Kidney epithelial cell (primary cell): ENCODE measurements around the gene CCDC9. TPM values are rescaled to one million over a fixed set of nuclear protein-coding genes. Genes with fewer than 3 reads are reported as not detected.

Experiments used
- DNase-seq: peaks from one replicate; pipeline ENCODE4 v3.0.0-alpha.2; 2010; ENCODE audit warnings: low read depth
- H3K27me3 ChIP-seq: 2 replicates; pipeline ENCODE4 v1.6.0; 2011; ENCODE audit warnings: low read length; ENCODE audit not compliant: control insufficient read depth, insufficient read depth
- H3K36me3 ChIP-seq: 2 replicates; pipeline ENCODE4 v1.5.1; 2011; ENCODE audit warnings: low read length; ENCODE audit not compliant: control insufficient read depth, insufficient read depth
- H3K4me3 ChIP-seq: 2 replicates; pipeline ENCODE4 v1.5.1; 2011; ENCODE audit warnings: low read depth, mild to moderate bottlenecking, control low read depth, low read length
- CTCF ChIP-seq: IDR thresholded peaks from 2 replicates; pipeline ENCODE4 v1.5.1; 2011; ENCODE audit warnings: mild to moderate bottlenecking, moderate library complexity, low read length, control low read depth, inconsistent platforms; ENCODE audit not compliant: insufficient read depth, poor library complexity, severe bottlenecking
- total RNA-seq: library from RNA; depleted of rRNA; stranded (reverse); fragments of >200 nt; gene quantifications from 2 replicates; pipeline ENCODE4 v1.2.3, GENCODE V29; 2015

CCDC9 gene
- total RNA-seq, 1 donor from 2014 or later: 13.8 TPM

- Histone ChIP-seq H3K4me3 (no peak overlapping the region), H3K36me3 (no peaks in the 10 kb centered on the region)
- no peak for TF ChIP-seq CTCF
These were observed 15.8 kb upstream of the CCDC9 start for GRCh38 chr19:47240556-47240955.

DNA sequence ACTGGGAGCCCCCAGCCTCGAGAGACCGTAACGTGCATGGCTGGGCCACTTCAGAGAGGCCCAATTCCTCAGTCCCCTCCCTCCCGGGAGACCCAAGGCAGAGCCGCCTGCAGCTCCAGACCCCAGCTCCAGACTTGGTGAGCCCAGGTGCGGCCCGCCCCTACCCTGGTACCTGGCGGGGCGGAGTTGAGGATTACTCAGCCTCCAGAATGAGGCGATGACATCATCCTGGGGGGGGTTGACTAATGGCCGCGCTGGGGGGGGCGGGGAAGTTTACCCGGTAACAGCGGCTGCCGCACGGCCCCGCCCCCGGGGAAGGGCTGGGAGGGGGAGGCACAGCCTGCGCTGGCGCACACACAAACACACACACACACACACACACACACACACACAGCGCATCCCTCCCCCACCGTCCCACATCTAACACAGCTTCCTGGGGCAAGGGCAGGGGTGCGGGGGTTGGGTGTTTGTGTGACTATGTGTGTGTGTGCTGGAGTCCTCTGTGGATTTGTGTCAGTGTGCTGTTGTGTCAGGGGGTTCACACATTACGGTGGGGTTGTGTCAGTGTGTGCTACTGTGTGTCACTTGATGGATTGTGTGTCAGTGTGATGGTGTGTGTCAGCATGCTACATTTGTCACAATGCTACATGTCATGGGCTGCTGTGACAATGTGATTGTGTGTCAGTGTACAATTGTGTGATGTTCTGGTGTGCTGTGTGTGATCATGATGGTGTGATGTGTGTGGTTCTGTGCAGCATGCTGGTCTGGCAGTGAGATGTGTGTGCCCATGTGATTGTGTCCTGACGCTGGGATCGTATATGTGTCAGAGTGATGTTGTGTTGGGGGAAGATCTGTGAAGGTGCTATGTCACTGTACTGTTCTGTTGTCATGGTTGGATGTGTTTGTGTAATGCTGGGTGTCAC is 15.1 kb upstream of the CCDC9 start:
- Histone ChIP-seq H3K27me3 (no peaks in the 10 kb centered on the region), H3K4me3 (no peak overlapping the region)
- no peak for DNase-seq

More at GRCh38 chr19:47240556-47240955, 15.8 kb upstream of the CCDC9 start:
- H3K27me3 ChIP-seq: no peaks in the 10 kb centered on the region
- no peak for DNase-seq

DNA sequence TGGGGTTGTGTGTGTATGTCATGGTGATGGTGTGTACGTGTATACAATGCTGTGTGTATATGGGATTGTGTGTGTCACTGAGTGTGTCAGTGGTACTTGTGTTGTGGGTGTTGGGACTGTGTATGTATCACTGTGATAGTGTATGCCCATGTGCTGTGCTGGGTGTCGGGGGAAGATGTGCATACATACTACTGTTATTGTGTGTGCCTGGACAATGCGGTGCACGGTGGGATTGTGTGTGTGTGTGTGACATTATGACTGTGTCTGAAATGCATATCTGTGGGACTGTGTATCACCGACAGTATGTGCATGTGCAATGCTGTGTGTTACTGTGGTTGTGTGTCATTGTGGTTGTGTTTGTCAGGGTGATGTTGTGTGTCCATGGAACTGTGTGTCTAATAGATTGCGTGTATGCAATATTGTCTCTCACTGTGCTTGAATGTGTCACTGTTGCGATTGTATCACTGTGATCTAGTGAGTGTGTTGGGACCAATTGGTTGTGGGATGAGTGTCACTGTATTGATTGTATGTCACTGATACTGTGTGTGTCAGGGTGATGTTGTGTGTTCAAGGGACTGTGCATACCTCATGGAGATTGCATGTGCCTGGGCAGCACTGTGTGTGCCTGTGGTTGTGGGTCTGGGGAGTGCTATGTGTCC is 14.3 kb upstream of the CCDC9 start:
- Histone ChIP-seq H3K36me3 (no peaks in the 10 kb centered on the region), H3K27me3 (no peaks in the 10 kb centered on the region), H3K4me3 (no peak overlapping the region)
- no peak for TF ChIP-seq CTCF
- DNase-seq: no peak

More for the DNA sequence above, 15.1 kb upstream of the CCDC9 start:
- no peaks in the 10 kb centered on the region for H3K36me3 ChIP-seq
- TF ChIP-seq CTCF: no peak

GRCh38 chr19:47243364-47243775 is 13.0 kb upstream of the CCDC9 start:
- DNase-seq: no peak
- Histone ChIP-seq H3K36me3 (no peaks in the 10 kb centered on the region), H3K27me3 (no peaks in the 10 kb centered on the region), H3K4me3 (peak overlapping the region; percentile 19)
- no peak for TF ChIP-seq CTCF

- H3K4me3 ChIP-seq: peak overlapping the region; percentile 25
- DNase-seq: peak; percentile 67
- peak; percentile 86 for TF ChIP-seq CTCF
- H3K27me3 ChIP-seq: no peaks in the 10 kb centered on the region
- H3K36me3 ChIP-seq: no peaks in the 10 kb centered on the region
These were observed 12.4 kb upstream of the CCDC9 start for GRCh38 chr19:47243776-47244547.
